Nephron (organoid): ENCODE measurements around the gene DNAH2.
"Not testable (repeated sequence)": the region's sequence is repeated elsewhere in the genome, so short reads cannot be mapped to it uniquely, and the experiment has no call there.

Source experiments
- H3K27ac Mint-ChIP-seq, 3 experiments: 2 replicates each; pipeline ENCODE4 v1.8.0; 2020; ENCODE audit warnings: mixed read lengths in 3 of 3, mild to moderate bottlenecking in 2 of 3, moderate library complexity in 1 of 3
- H3K27me3 Mint-ChIP-seq: 2 replicates; pipeline ENCODE4 v1.8.0; 2021; ENCODE audit warnings: low read depth, mild to moderate bottlenecking, moderate library complexity, mixed read lengths
- H3K36me3 Mint-ChIP-seq: 2 replicates; pipeline ENCODE4 v1.8.0; 2020; ENCODE audit warnings: low read depth, mixed read lengths
- H3K4me1 Mint-ChIP-seq: 2 replicates; pipeline ENCODE4 v1.8.0; 2020; ENCODE audit warnings: mixed read lengths
- H3K4me3 Mint-ChIP-seq, 3 experiments: 2 replicates each; pipeline ENCODE4 v1.8.0; 2020; ENCODE audit warnings: mild to moderate bottlenecking in 3 of 3, mixed read lengths in 3 of 3, moderate library complexity in 2 of 3
- H3K9me3 Mint-ChIP-seq: 2 replicates; pipeline ENCODE4 v1.8.0; 2020; ENCODE audit warnings: mixed read lengths
- CTCF ChIP-seq, 3 experiments: fragments of 200-600 bp; sonication (generic); IDR thresholded peaks; one replicate each; pipeline ENCODE4 v1.5.0; 2021; ENCODE audit warnings: antibody characterized with exemption in 3 of 3; ENCODE audit not compliant: unreplicated experiment in 3 of 3

DNAH2 gene

GRCh38 chr17:7809086-7809790 lies 91.7 kb downstream of the DNAH2 start:
- no peaks in the 10 kb centered on the region for H3K4me1 Mint-ChIP-seq
- no peaks in the 10 kb centered on the region for H3K9me3 Mint-ChIP-seq
- peaks cover 17% of the 10 kb centered on the region for H3K27me3 Mint-ChIP-seq
- no peaks in the 10 kb centered on the region for H3K36me3 Mint-ChIP-seq
- no peak overlapping the region for H3K4me3 Mint-ChIP-seq
- no peak for TF ChIP-seq CTCF (IDR thresholded peaks at IDR 0.05; ENCODE audit: unreplicated experiment in 3 of 3)
- H3K27ac Mint-ChIP-seq: no peak overlapping the region

- H3K36me3 Mint-ChIP-seq, H3K4me3 Mint-ChIP-seq, H3K27ac Mint-ChIP-seq, H3K4me1 Mint-ChIP-seq, H3K9me3 Mint-ChIP-seq: not testable (repeated sequence)
- H3K27me3 Mint-ChIP-seq: peaks cover 16% of the 10 kb centered on the region
Observed at GRCh38 chr17:7809791-7810343, 92.3 kb downstream of the DNAH2 start.

- H3K36me3 Mint-ChIP-seq: no peaks in the 10 kb centered on the region
- H3K9me3 Mint-ChIP-seq: no peaks in the 10 kb centered on the region
- no peak overlapping the region for H3K27ac Mint-ChIP-seq
- H3K27me3 Mint-ChIP-seq: peaks cover 16% of the 10 kb centered on the region
- H3K4me3 Mint-ChIP-seq: no peak overlapping the region
- TF ChIP-seq CTCF (IDR thresholded peaks at IDR 0.05; ENCODE audit: unreplicated experiment in 3 of 3): no peak
- H3K4me1 Mint-ChIP-seq: no peaks in the 10 kb centered on the region
Observed at GRCh38 chr17:7811251-7811650, 93.7 kb downstream of the DNAH2 start.

GRCh38 chr17:7814969-7815368 lies 97.4 kb downstream of the DNAH2 start:
- no peak overlapping the region for H3K4me3 Mint-ChIP-seq
- peaks cover 17% of the 10 kb centered on the region for H3K27me3 Mint-ChIP-seq
- H3K36me3 Mint-ChIP-seq: no peaks in the 10 kb centered on the region
- TF ChIP-seq CTCF (IDR thresholded peaks at IDR 0.05; ENCODE audit: unreplicated experiment in 3 of 3): no peak
- H3K4me1 Mint-ChIP-seq: no peaks in the 10 kb centered on the region
- H3K27ac Mint-ChIP-seq: no peak overlapping the region
- H3K9me3 Mint-ChIP-seq: no peaks in the 10 kb centered on the region

GRCh38 chr17:7816926-7817642 lies 99.5 kb downstream of the DNAH2 start:
- Mint-ChIP-seq H3K9me3 (no peaks in the 10 kb centered on the region), H3K27ac (no peak overlapping the region), H3K4me1 (no peaks in the 10 kb centered on the region), H3K27me3 (peaks cover 29% of the 10 kb centered on the region), H3K36me3 (no peaks in the 10 kb centered on the region), H3K4me3 (no peak overlapping the region)
- no peak for TF ChIP-seq CTCF (IDR thresholded peaks at IDR 0.05; ENCODE audit: unreplicated experiment in 3 of 3)

DNA sequence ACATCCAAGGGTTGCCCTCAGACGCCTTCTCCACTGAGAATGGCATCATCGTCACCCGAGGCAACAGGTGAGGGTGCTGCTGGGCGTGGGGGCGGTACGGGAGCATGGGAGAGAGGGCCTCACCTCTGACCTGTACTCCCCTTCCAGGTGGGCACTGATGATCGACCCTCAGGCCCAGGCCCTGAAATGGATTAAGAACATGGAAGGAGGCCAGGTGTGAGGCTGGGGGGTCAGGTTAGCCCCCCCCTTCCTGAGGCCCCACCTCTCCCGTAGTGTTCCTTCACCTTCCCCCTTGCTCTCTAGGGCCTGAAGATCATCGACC lies 100.1 kb downstream of the DNAH2 start:
- H3K36me3 Mint-ChIP-seq: no peaks in the 10 kb centered on the region
- peaks cover 29% of the 10 kb centered on the region for H3K27me3 Mint-ChIP-seq
- H3K4me1 Mint-ChIP-seq: no peaks in the 10 kb centered on the region

More for the DNA sequence above, 100.1 kb downstream of the DNAH2 start:
- no peaks in the 10 kb centered on the region for H3K9me3 Mint-ChIP-seq
- no peak overlapping the region for H3K4me3 Mint-ChIP-seq
- no peak for TF ChIP-seq CTCF (IDR thresholded peaks at IDR 0.05; ENCODE audit: unreplicated experiment in 3 of 3)
- no peak overlapping the region for H3K27ac Mint-ChIP-seq
